Spleen (tissue), 7 donors: ENCODE results near the gene KCNJ6.

Source experiments
- CTCF ChIP-seq, 11 experiments: fragments of 200-600 bp in 7 of 11; fragments of 450-650 bp in 4 of 11; sonication (generic) in 4 of 11; IDR thresholded peaks in 8 of 11; conservative IDR thresholded peaks in 3 of 11; 1 replicate in 7 of 11; 2 replicates in 4 of 11; pipeline versions ENCODE4 v1.4.0 to v1.8.0; 2016 to 2021; ENCODE audit warnings: antibody characterized with exemption in 11 of 11, inconsistent platforms in 4 of 11, mild to moderate bottlenecking in 1 of 11
- POLR2A ChIP-seq, 3 donors: fragments of 450-650 bp; IDR thresholded peaks; one replicate each; pipeline ENCODE4 v1.5.1; 2017; ENCODE audit warnings: antibody characterized with exemption in 3 of 3, mild to moderate bottlenecking in 1 of 3
- POLR2AphosphoS5 ChIP-seq, 3 donors: sonication (generic); formaldehyde crosslinking; IDR thresholded peaks; one replicate each; pipeline ENCODE4 v1.5.1; 2017; ENCODE audit warnings: antibody characterized with exemption in 3 of 3
- donor health status: DM: no; HTN: no; CAD: no; lungs with moderate emphysema.
- donor health status: DM: no; HTN: no; CAD: no.
- donor health status: DM: no; HTN: no; CAD: no.

GRCh38 chr21:37587203-37587602 is 329.1 kb downstream of the KCNJ6 start:
- no peak for TF ChIP-seq POLR2A (IDR thresholded peaks at IDR 0.05)
- no peak for TF ChIP-seq CTCF (IDR thresholded peaks at IDR 0.05 in 8 of 11, conservative IDR thresholded peaks at IDR 0.05 in 3 of 11)
- no peak for TF ChIP-seq POLR2AphosphoS5 (IDR thresholded peaks at IDR 0.05)
